GM12865 (cell line): ENCODE measurements around the gene MNX1.

ENCODE experiments used
- DNase-seq: peaks from one replicate; pipeline ENCODE4 v3.0.0; 2010; ENCODE audit warnings: low read depth
- H3K4me3 ChIP-seq: 2 replicates; pipeline ENCODE4 v1.5.1; 2011; ENCODE audit warnings: mild to moderate bottlenecking, low read depth, low read length, control low read depth
- TF ChIP-seq, protein P1 (sequence below): IDR thresholded peaks from 2 replicates; pipeline ENCODE4 v1.5.1; 2011; ENCODE audit warnings: low read length, control low read depth, low read depth, inconsistent platforms; ENCODE audit not compliant: insufficient read depth; ENCODE audit errors: missing control alignments

The MNX1 gene

DNA sequence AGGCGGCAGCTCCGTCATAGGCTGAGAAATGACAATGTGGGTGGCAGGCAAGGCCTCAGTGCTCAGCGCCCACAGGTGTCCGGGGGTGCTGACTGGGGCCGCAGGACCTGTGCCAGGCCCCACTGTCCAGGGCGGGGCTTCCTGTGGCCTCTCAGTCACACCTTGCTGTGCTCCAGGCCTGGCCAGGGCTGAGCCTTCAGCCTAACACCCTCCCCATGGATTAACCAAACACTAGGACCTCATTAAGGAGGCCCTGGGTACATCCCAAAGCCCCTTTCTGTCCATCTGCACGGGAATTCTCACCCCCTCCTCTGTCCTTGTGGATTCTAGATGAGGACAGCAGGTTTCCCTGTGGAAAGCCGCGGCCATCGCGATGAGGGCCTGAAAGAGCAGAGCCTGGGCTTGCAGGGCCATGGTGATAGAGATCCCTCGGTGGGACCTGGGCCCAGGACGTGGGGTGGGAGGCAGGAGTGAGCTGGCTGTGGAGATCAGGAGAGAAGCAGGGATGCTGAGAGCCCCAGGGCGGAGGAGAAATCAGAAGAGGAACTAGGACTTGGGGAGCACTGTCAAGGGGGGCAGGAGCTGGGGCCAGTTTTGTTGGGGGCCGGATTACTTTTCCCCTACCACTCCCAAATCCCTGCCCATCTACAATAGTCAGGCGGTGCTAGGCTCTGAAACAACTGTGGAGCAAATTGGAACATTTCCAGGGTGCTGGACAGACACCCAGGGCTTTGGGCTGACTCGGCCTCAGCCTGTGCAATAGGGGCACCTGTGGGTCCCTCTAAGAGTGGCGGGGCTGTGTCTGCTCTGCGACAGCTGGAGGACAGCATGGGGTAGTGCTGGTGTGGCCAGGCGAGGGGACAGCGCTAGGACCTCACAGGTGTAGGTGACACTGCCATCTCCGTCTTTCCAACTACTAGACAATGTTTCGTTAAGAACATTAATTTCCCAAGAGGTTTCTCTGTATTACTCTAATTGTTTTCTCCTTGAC is 23.3 kb upstream of the MNX1 start:
- H3K4me3 ChIP-seq: no peak overlapping the region
- no peak for DNase-seq
- TF ChIP-seq, protein P1, sequence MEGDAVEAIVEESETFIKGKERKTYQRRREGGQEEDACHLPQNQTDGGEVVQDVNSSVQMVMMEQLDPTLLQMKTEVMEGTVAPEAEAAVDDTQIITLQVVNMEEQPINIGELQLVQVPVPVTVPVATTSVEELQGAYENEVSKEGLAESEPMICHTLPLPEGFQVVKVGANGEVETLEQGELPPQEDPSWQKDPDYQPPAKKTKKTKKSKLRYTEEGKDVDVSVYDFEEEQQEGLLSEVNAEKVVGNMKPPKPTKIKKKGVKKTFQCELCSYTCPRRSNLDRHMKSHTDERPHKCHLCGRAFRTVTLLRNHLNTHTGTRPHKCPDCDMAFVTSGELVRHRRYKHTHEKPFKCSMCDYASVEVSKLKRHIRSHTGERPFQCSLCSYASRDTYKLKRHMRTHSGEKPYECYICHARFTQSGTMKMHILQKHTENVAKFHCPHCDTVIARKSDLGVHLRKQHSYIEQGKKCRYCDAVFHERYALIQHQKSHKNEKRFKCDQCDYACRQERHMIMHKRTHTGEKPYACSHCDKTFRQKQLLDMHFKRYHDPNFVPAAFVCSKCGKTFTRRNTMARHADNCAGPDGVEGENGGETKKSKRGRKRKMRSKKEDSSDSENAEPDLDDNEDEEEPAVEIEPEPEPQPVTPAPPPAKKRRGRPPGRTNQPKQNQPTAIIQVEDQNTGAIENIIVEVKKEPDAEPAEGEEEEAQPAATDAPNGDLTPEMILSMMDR: no peak

DNA sequence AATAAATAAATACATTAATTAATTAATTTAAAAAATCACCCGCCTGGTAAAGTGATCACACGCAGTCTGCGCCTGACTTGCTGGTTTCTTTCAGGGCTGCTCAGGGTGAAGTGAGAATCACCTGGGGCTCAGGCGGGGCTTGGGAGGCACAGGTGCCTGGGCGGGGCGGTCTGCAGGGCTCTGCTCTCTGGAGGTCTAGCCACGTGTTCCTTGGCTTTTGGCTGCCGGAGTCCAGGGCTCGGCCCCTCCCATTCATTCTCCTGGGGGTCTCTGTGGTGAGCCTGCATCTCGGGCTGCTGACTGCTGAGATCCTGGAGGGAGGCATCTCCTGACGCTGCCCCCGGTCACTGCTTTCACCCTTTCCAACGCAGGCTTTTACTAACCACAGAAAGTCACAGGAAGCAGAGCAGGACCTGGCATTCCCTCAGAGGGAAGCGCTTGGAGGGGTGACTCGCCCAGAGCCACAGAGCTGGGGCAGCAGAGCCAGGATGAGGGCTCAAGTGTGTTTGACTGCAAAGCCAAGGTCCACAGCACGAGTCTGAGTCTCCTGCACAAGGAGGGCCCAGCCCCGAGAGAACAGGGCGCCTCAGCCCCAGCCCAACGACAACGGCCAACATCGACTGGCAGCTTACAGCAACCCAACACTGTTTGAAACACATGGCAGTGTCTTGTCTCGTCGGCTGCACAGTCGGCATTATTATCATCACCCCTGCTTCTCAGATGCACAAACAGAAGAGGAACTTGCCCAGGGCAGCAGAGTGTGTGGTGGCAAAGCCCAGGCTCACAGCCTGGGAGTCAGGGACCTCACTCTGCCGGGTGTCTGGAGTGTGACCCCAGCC is 22.4 kb upstream of the MNX1 start:
- TF ChIP-seq, protein P1: no peak
- no peak for DNase-seq
- no peak overlapping the region for H3K4me3 ChIP-seq

DNA sequence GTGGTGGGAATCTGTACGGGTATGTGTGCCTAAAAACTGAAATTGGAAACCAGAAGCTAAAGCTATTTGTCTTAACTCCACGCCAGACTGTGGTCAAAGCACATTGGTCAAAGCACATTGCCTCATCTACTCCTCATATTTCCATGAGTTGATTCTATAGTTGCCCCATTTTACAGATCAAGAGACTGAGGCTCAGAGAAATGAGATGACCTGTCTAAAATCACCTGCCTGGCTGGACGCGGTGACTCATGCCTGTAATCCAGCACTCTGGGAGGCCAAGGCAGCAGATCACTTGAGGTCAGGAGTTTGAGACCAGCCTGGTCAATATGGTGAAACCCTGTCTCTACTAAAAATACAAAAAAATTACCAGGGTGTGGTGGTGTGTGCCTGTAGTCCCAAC is 21.7 kb upstream of the MNX1 start:
- no peak for DNase-seq
- TF ChIP-seq, protein P1: no peak
- no peak overlapping the region for H3K4me3 ChIP-seq

DNA sequence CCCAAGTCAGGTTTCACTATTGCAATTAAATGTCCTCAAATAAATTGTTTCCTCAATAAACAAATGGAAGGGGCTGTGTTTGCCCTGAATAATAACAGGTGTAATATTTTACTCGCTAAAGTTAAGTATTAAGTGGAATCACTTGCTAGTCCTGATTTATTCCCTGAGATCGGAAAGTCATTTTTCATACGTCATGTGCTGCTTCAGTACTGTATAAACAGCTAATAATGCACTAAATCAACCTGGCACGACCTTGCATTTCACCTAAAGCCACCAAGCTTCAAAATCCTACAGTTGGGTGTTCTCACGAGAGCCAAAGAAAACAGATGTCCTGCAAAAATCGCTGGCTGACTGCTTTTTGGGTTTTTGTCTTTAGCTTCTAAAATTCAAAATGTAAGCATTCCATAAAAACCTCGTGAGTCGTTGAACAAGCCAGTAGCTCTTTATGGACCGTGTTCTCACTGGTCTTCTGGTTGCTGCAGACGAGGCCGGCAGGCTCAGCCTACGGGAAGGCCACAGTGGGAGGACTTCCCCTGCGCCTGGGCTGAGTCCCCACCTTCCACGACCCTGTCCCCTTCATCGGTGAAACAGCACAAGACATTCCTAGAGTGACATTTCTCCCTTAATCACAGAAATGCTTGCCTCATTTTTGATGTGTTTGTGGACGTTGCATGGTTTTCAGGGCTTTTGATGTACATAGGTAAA is 17.9 kb upstream of the MNX1 start:
- no peak for DNase-seq
- TF ChIP-seq, protein P1: no peak
- H3K4me3 ChIP-seq: no peak overlapping the region

DNA sequence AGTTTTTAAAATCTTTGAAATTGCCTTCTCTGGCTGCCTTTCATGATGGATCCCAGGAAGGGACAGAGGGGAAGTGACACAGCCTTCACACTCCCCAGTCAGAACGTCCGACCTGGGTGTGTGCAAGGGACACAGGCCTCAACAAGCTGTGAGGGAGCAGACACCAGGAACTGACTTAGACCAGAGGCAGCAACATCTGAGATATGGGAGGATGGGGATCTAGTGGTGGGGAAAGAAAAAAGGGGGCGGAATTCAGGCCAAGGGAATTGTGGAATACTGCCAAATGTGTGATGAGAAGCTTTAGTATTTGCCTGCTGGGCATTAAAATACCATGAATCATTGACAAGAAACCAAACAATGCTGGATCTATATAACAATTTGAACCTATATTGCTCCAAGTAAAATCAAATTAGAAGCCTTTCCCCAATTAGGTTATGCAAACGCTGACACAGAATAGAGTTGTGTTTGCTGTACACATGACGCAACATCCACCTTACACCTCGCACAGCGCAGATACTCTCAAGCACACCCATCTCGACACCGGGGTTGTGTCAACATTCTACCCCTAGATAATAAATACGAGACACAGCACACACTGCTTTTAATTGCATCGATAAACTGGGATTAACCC is 17.2 kb upstream of the MNX1 start:
- H3K4me3 ChIP-seq: no peak overlapping the region
- no peak for DNase-seq
- TF ChIP-seq, protein P1: no peak

DNA sequence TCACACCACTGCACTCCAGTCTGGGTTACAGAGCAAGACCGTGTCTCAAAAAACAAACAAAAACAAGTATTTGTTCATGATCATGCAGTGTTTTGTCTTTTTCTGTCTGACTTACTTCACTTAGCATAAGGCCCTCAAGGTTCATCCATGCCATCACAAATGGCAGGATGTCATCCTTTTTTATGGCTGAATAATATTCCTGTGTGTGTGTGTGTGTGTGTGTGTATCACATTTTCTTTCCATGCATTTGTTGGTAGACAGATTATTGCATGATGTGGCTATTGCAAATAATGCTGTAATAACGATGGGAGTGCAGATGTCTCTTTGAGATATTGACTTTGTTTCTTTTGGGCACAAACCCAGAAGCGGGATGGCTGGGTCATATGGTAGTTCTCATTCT is 14.3 kb upstream of the MNX1 start:
- TF ChIP-seq, protein P1: no peak
- no peak overlapping the region for H3K4me3 ChIP-seq
- no peak for DNase-seq
